SH-SY5Y (cell line): ENCODE measurements around the gene STRIP2.

Experiments used
- GATA2 ChIP-seq: IDR thresholded peaks from 2 replicates; pipeline ENCODE4 v1.6.1; 2011; ENCODE audit warnings: mild to moderate bottlenecking, low read depth, low read length
- GATA3 ChIP-seq: IDR thresholded peaks from 2 replicates; pipeline ENCODE4 v1.6.1; 2011; ENCODE audit warnings: low read depth, mild to moderate bottlenecking, low read length, moderate library complexity

- TF ChIP-seq GATA2 (no peak), GATA3 (no peak)
Observed at GRCh38 chr7:129480674-129481363, 46.6 kb downstream of the STRIP2 start.
